ENCODE data around the gene IGFBP4.
A peak's percentile ranks its signal among the peaks of the same experiment; 100 is the strongest.

IGFBP4 gene

GRCh38 chr17:40427002-40427491 is 16.2 kb upstream of the IGFBP4 start:
- intact Hi-C loops (cut with DNase I), result no loop called here
- peak in 3 of 42 donors; percentile 6 to 13 (median 10) for DNase-seq

GRCh38 chr17:40430272-40431230 is 12.7 kb upstream of the IGFBP4 start:
- intact Hi-C loops (cut with DNase I), result no loop called here
- peak in 6 of 42 donors; percentile 10 to 28 (median 13) for DNase-seq

GRCh38 chr17:40431231-40431602 is 12.0 kb upstream of the IGFBP4 start:
- DNase-seq, result peak in 4 of 42 donors; percentile 8 to 18 (median 12)
- intact Hi-C loops (cut with DNase I), result no loop called here

- DNase-seq, result peak in 5 of 42 donors; percentile 8 to 29 (median 20)
- intact Hi-C loops (cut with DNase I), result no loop called here
Observed at GRCh38 chr17:40432864-40433528, 10.3 kb upstream of the IGFBP4 start.

GRCh38 chr17:40433551-40434415 is 9.5 kb upstream of the IGFBP4 start:
- intact Hi-C loops (cut with DNase I), result no loop called here
- DNase-seq, result peak in 9 of 42 donors; percentile 19 to 42 (median 30)

- DNase-seq, result no peak
- intact Hi-C loops (cut with DNase I), result no loop called here
Observed at GRCh38 chr17:40436636-40437035, 6.6 kb upstream of the IGFBP4 start.

- intact Hi-C loops (cut with DNase I), result no loop called here
- no peak for DNase-seq
Observed at GRCh38 chr17:40437095-40437732, 6.0 kb upstream of the IGFBP4 start.

- DNase-seq, result no peak
- intact Hi-C loops (cut with DNase I), result loop anchor here (5.0 kb wide), 1 partner anchor 92 kb away; no protein-coding TSS in a partner anchor
Observed at GRCh38 chr17:40440166-40440565, 3.1 kb upstream of the IGFBP4 start.

GRCh38 chr17:40442392-40443195 is 656 bp upstream of the IGFBP4 start:
- intact Hi-C loops (cut with DNase I), result loop anchor here (5.0 kb wide), 1 partner anchor 90 kb away; no protein-coding TSS in a partner anchor
- DNase-seq, result no peak

- no peak for DNase-seq
- intact Hi-C loops (cut with DNase I), result loop anchor here (5.0 kb wide), 1 partner anchor 88 kb away; no protein-coding TSS in a partner anchor
Observed at GRCh38 chr17:40443988-40444899, 994 bp downstream of the IGFBP4 start.

GRCh38 chr17:40445751-40446468 is 2.7 kb downstream of the IGFBP4 start:
- no peak for DNase-seq
- intact Hi-C loops (cut with DNase I), result no loop called here

GRCh38 chr17:40447148-40447644 is 3.9 kb downstream of the IGFBP4 start:
- DNase-seq, result no peak
- intact Hi-C loops (cut with DNase I), result no loop called here

- intact Hi-C loops (cut with DNase I), result no loop called here
- DNase-seq, result no peak
Observed at GRCh38 chr17:40447806-40448205, 4.6 kb downstream of the IGFBP4 start.

GRCh38 chr17:40448213-40448638 is 5.0 kb downstream of the IGFBP4 start:
- DNase-seq, result no peak
- intact Hi-C loops (cut with DNase I), result no loop called here

- intact Hi-C loops (cut with DNase I), result no loop called here
- DNase-seq, result no peak
Observed at GRCh38 chr17:40448639-40449261, 5.5 kb downstream of the IGFBP4 start.
